ENCODE data around the gene SRPK3. TPM values are rescaled to one million over a fixed set of nuclear protein-coding genes. Genes with fewer than 3 reads are reported as not detected.

Gene SRPK3
- total and polyA plus RNA-seq, 2 donors from 2014 or later: 0.58 to 1.1 TPM

- Histone ChIP-seq H3K36me3 (ENCODE audit: control insufficient read depth in 2 of 3, insufficient read depth in 3 of 3, low read length in 3 of 3) (no peaks in the 10 kb centered on the region), H3K9me3 (ENCODE audit: control insufficient read depth in 2 of 3, insufficient read depth in 1 of 3, low read length in 3 of 3) (no peaks in the 10 kb centered on the region), H3K4me3 (ENCODE audit: low read length in 3 of 3) (no peak overlapping the region), H3K27ac (ENCODE audit: low read depth in 2 of 2, low read length in 2 of 2) (no peak overlapping the region), H3K27me3 (ENCODE audit: control insufficient read depth, insufficient read depth, low read length) (no peaks in the 10 kb centered on the region), H3K4me1 (ENCODE audit: control insufficient read depth in 2 of 3, insufficient read depth in 2 of 3, low read depth in 1 of 3, low read length in 3 of 3) (no peaks in the 10 kb centered on the region), H3K9ac (ENCODE audit: low read length in 3 of 3) (no peak overlapping the region)
- DNase-seq: no peak
- intact Hi-C loops (cut with DNase I): no loop called here
- no peak for FAIRE-seq
- TF ChIP-seq CTCF (IDR thresholded peaks at IDR 0.05; ENCODE audit: borderline replicate concordance, extremely low read depth, insufficient read depth): no peak
These were observed 697 bp downstream of the SRPK3 start for GRCh38 chrX:153781428-153782047.

GRCh38 chrX:153782313-153782712 lies 1.5 kb downstream of the SRPK3 start:
- Histone ChIP-seq H3K36me3 (ENCODE audit: control insufficient read depth in 2 of 3, insufficient read depth in 3 of 3, low read length in 3 of 3) (no peaks in the 10 kb centered on the region), H3K4me3 (ENCODE audit: low read length in 3 of 3) (no peak overlapping the region), H3K9me3 (ENCODE audit: control insufficient read depth in 2 of 3, insufficient read depth in 1 of 3, low read length in 3 of 3) (no peaks in the 10 kb centered on the region), H3K4me1 (ENCODE audit: control insufficient read depth in 2 of 3, insufficient read depth in 2 of 3, low read depth in 1 of 3, low read length in 3 of 3) (no peaks in the 10 kb centered on the region), H3K27ac (ENCODE audit: low read depth in 2 of 2, low read length in 2 of 2) (no peak overlapping the region), H3K27me3 (ENCODE audit: control insufficient read depth, insufficient read depth, low read length) (no peaks in the 10 kb centered on the region), H3K9ac (ENCODE audit: low read length in 3 of 3) (no peak overlapping the region)
- FAIRE-seq: no peak
- intact Hi-C loops (cut with DNase I): no loop called here
- TF ChIP-seq CTCF (IDR thresholded peaks at IDR 0.05; ENCODE audit: borderline replicate concordance, extremely low read depth, insufficient read depth): no peak
- no peak for DNase-seq

- no peaks in the 10 kb centered on the region for H3K9me3 ChIP-seq (ENCODE audit: control insufficient read depth in 2 of 3, insufficient read depth in 1 of 3, low read length in 3 of 3)
- H3K4me1 ChIP-seq (ENCODE audit: control insufficient read depth in 2 of 3, insufficient read depth in 2 of 3, low read depth in 1 of 3, low read length in 3 of 3): no peaks in the 10 kb centered on the region
- FAIRE-seq (no peak), DNase-seq (no peak)
- no peak overlapping the region for H3K9ac ChIP-seq (ENCODE audit: low read length in 3 of 3)
- no peak for TF ChIP-seq CTCF (IDR thresholded peaks at IDR 0.05; ENCODE audit: borderline replicate concordance, extremely low read depth, insufficient read depth)
- H3K4me3 ChIP-seq (ENCODE audit: low read length in 3 of 3): no peak overlapping the region
- H3K27ac ChIP-seq (ENCODE audit: low read depth in 2 of 2, low read length in 2 of 2): no peak overlapping the region
- H3K36me3 ChIP-seq (ENCODE audit: control insufficient read depth in 2 of 3, insufficient read depth in 3 of 3, low read length in 3 of 3): no peaks in the 10 kb centered on the region
- H3K27me3 ChIP-seq (ENCODE audit: control insufficient read depth, insufficient read depth, low read length): no peaks in the 10 kb centered on the region
- intact Hi-C loops (cut with DNase I): no loop called here
These were observed 2.0 kb downstream of the SRPK3 start for GRCh38 chrX:153782871-153783270.

Measured in kidney (tissue), 14 donors.